GM12891 (cell line): Measurements from ENCODE around the gene OR2V2.
A peak's percentile ranks its signal among the peaks of the same experiment; 100 is the strongest.
"Not testable (repeated sequence)": the region's sequence is repeated elsewhere in the genome, so short reads cannot be mapped to it uniquely, and the experiment has no call there.

Source experiments
- DNase-seq: peaks from one replicate; pipeline ENCODE4 v3.0.0; 2011; ENCODE audit warnings: low spot score; ENCODE audit not compliant: insufficient read length
- FAIRE-seq: peaks from 2 replicates; lab custom pipeline; 2011; peaks lifted over from hg19 to GRCh38; lab: Jason Lieb, UNC
- PAX5 ChIP-seq: IDR thresholded peaks from 2 replicates; pipeline ENCODE4 v1.6.1; 2011; ENCODE audit warnings: low read length, moderate library complexity, mild to moderate bottlenecking; ENCODE audit not compliant: insufficient read depth, severe bottlenecking
- POLR2A ChIP-seq: IDR thresholded peaks from 2 replicates; pipeline ENCODE4 v1.6.1; 2011; ENCODE audit warnings: low read depth, low read length, control low read depth
- POLR2AphosphoS5 ChIP-seq: IDR thresholded peaks from 2 replicates; pipeline ENCODE4 v1.6.1; 2011; ENCODE audit warnings: low read depth, low read length, control low read depth
- POU2F2 ChIP-seq: IDR thresholded peaks from 2 replicates; pipeline ENCODE4 v1.6.1; 2011; ENCODE audit warnings: low read depth, mild to moderate bottlenecking, control low read depth, low read length, moderate library complexity
- SPI1 ChIP-seq: IDR thresholded peaks from 2 replicates; pipeline ENCODE4 v1.6.1; 2011; ENCODE audit warnings: low read depth, low read length, control low read depth
- TAF1 ChIP-seq: IDR thresholded peaks from 2 replicates; pipeline ENCODE4 v1.6.1; 2011; ENCODE audit warnings: low read depth, low read length, control low read depth

The OR2V2 gene

DNA sequence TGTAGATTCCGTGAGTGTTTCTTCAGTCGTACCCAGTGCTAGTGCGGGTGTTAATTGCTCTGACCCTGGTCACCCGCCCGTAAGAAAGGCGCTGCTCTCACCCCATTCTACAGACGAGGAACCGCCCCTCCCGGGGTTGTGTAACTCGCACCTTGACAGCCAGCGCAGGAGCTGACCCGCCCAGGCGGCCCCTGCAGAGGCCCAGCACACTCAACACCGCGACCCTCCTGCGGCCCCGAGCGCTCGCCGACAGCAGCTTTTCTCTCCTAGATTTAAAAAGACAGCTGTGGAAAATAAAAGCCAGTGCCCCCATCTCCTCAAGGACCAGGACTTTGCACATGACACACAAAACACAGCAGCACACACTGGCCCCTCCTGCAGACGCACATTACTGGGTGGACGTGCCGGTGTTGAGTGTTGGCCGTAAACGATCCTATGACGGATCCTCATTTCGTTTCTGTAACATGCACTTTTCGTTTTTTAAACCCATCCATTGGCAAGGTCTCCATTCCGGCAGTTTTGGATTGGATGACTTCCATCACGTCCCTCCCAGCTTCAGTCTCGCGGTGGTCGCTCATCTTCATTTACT, 22.9 kb downstream of the OR2V2 start:
- no peak for FAIRE-seq
- no peak for TF ChIP-seq POU2F2
- TF ChIP-seq POLR2A: no peak
- TF ChIP-seq TAF1: no peak
- TF ChIP-seq PAX5: no peak
- DNase-seq: no peak

DNA sequence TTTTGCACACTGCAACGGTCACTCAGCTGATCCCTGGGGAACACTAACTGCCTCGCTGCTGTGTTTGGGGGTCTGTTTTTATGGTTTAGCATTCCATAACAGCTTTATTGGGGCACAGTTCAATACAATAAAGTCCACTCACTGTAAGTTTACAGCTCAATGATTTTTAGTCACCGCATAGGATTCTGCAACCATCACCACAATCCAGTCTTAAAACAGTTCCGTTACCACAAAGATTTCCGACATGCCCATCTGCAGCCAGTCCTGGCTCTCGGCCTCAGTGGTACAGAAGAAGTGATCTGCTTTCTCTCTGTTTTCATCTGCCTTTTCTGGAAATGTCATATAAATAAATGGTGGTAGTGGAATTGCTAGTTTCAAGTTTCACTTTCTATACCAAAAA, 23.6 kb downstream of the OR2V2 start:
- DNase-seq (no peak), FAIRE-seq (no peak)
- TF ChIP-seq POLR2A (no peak), POLR2AphosphoS5 (no peak), POU2F2 (no peak), SPI1 (no peak), PAX5 (no peak), TAF1 (no peak)

DNA sequence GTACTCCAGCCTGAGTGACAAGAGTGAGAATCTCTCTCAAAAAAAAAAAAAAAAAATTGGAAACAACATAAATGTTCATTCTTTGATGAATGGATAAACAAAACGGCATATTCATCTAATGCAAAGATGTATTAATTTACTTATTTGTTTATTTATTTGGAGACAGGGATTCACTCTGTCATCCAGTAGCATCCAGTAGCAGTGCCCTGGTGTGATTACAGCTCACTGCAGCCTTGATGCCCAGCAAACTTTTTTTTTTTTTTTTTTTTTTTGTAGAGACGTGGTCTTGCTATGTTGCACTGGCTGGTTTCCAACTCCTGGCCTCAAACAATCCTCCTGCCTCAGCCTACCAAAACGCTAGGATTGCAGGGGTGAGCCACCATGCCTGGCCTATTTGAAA, 24.4 kb downstream of the OR2V2 start:
- no peak for FAIRE-seq
- TF ChIP-seq TAF1: no peak
- TF ChIP-seq POLR2AphosphoS5: no peak
- no peak for TF ChIP-seq SPI1
- no peak for TF ChIP-seq PAX5
- TF ChIP-seq POU2F2: no peak
- TF ChIP-seq POLR2A: no peak
- no peak for DNase-seq

DNA sequence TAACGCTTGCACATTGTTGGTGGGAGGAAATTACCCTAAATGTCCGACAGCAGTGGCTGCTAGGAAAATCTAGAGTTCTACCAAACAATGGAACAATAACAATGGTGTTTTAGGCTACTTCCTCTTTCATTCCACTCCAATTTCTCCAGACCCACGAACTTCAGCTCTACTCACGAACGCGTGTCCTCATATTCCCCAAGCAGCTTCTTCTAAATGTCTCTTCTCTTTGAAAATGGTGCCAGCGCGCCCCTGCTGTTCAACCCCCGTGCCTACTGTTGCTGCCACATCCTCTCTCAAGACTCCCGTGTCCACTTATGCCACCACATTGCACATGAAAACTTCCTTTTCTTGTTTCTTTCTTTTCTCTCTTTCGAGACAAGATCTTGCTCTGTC, 25.6 kb downstream of the OR2V2 start:
- DNase-seq (no peak), FAIRE-seq (no peak)
- TF ChIP-seq POLR2AphosphoS5 (no peak), SPI1 (peak; percentile 64)

DNA sequence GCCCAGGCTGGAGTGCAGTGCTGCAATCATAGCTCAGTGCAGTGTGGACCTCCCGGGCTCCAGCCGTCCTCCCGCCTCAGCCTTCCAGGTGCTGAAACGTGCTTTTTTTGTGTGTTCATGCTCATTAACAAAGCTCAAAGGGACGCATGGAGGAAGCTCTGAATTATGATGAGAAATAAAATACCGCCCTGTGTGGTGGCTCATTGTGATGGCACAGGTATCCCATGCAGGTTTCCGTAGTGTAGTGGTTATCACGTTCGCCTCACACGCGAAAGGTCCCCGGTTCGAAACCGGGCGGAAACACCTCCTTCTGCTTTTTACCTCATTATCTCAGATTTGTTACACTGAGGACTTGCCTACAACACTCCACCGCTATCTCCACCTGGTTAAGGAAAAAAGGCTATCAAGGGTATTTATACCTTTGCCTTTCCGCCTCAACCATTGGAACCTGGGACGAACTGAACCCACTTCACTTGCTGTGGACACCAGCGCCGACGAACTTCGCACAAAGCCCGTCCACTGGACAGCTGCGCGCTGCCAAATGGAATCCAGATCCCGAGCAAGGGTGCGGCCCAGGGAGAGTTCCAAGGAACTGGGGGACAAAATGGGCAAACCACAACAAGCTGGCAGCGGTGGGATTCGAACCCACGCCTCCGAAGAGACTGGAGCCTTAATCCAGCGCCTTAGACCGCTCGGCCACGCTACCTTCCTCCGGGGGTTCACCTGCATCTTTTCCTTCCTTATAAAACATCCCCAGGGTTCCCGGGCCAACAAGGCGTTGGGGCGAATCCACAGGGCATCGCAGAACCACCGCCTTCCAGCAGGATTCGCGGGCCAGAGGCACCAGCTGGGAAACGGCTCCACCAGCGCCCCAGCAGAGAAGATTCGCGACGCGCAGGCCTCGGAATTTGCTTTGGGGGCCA, 26.3 kb downstream of the OR2V2 start:
- DNase-seq (no peak), FAIRE-seq (peak; percentile 5)

DNA sequence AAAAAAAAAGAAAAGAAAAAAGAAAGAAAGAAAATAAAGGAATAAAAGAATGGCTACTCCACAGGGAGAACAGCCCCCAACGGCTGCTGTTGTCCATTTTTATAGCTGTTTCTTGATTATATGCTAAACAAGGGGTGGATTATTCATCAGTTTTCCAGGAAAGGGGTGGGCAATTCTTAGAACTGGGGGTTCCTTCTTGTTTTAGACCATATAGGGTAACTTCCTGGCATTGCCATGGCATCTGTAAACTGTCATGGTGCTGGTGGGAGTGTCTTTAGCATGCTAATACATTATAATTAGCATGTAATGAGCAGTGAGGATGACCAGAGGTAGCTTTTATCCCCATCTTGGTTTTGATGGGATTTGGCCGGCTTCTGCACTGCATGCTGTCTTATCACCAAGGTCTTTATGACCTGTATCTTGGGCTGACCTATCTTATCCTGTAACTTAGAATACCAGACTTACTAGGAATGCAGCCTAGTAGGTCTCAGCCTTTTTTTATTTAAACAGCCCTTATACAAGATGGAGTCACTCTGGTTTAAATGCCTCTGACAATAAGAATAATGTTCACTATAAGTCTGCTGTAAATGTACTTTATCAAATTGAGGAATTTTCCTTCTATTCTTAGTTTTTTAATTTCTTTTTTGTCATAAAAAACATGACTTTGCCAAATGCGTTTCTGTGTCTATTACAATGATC, 29.0 kb downstream of the OR2V2 start:
- TF ChIP-seq PAX5 (no peak), POU2F2 (no peak), TAF1 (no peak), SPI1 (no peak), POLR2AphosphoS5 (no peak), POLR2A (no peak)
- DNase-seq (no peak), FAIRE-seq (no peak)

More for the DNA sequence above, 26.3 kb downstream of the OR2V2 start:
- TF ChIP-seq SPI1: no peak
- no peak for TF ChIP-seq POLR2A
- TF ChIP-seq TAF1: no peak
- no peak for TF ChIP-seq POU2F2
- no peak for TF ChIP-seq PAX5
- no peak for TF ChIP-seq POLR2AphosphoS5

DNA sequence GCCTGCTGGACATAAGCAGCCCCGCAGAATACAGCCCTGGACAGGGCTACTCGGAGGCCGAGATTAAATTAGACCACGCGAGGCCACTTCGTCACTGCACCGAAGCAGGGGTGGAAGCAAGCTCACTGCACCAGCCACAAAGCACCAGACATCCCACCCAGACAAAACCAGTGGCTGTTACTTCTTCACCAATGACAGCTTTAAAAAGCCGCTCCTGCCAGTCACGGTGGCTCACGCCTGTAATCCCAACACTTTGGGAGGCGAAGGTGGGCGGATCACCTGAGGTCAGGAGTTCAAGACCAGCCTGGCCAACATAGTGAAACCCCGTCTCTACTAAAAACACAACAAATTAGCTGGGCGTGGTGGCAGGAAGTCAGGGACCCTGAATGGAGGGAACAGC, 30.2 kb downstream of the OR2V2 start:
- not testable (repeated sequence) for FAIRE-seq, DNase-seq

DNA sequence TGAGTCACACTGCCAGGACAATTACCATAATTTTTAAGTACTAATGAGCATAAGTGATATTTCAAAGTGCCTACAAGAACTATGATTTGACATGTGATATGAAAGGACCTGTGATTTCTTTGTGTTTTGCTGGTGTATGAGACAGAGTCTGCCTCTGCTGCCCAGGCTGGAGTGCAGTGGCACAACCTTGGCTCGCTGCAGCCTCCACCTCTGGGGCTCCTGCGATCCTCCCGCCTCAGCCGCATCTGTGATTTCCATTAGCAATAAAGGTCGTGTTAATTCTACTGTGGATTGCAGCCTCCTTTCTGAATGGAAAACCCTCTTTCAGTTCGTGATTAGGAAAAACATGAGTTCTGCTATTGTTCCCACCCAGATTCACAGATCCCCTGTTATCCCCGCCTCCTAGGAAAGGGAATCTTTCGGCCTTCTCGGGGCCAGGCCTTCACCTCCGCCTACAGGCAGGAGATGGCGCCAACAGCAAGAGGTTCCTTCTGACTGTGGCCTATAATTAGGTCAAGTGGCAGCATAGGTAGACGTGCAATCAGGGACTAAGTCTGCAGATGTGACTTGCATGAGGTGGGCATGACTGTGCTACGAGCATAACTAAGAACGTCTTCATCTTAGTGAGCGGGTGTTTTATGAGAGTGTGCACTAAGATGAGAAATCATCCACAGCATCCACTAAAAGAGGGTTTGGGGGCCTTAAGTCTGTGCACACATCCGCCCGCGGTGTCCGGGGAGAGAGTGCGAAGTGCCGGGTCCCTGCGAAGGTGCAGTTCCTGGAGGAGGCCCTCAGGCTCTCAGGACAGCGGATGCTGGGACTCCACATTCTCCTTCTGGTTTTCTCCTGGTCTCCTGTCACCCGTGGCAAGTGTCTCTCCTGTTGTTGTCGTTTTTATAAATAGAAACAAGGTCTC, 34.5 kb downstream of the OR2V2 start:
- FAIRE-seq (peak; percentile 73), DNase-seq (no peak)
- TF ChIP-seq POLR2AphosphoS5 (no peak), POLR2A (no peak), SPI1 (no peak), PAX5 (no peak), TAF1 (no peak), POU2F2 (no peak)

DNA sequence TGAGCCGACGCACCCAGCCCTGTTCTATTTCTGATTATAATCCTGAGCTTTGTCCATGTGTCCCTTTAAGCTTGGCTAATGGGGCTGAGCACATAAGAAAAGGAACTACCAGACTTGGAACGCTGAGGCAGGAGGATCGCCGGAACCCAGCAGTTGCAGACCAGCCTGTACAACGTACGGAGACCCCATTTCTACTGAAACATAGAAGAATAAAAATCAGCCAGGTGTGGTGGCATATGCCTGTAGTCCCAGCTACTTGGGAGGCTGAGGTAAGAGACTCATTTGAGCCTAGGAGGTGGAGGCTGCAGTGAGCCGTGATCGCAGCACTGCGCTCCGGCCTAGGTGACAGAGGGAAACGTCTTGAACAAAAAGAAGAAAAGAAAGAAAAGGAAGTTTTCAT, 35.3 kb downstream of the OR2V2 start:
- TF ChIP-seq POU2F2 (no peak), PAX5 (no peak), POLR2AphosphoS5 (no peak), SPI1 (no peak), POLR2A (no peak), TAF1 (no peak)
- FAIRE-seq (no peak), DNase-seq (no peak)
